Coronary artery (tissue), 2 donors: ENCODE data around the gene LRRC49.
"Not testable (repeated sequence)": the region's sequence is repeated elsewhere in the genome, so short reads cannot be mapped to it uniquely, and the experiment has no call there.

Experiments used
- DNase-seq: peaks from one replicate; pipeline ENCODE4 v3.0.0-alpha.2; 2017; ENCODE audit warnings: low spot score
- H3K27ac ChIP-seq, 2 donors: fragments of 200-600 bp; sonication (generic); one replicate each; pipeline ENCODE4 v1.5.1; 2016 to 2019
- H3K4me3 ChIP-seq: fragments of 200-600 bp; sonication (generic); 2 replicates; pipeline ENCODE4 v1.5.1; 2016; ENCODE audit warnings: mild to moderate bottlenecking, moderate library complexity
- TF ChIP-seq, protein P1 (sequence below): fragments of 200-600 bp; sonication (generic); IDR thresholded peaks from one replicate; pipeline ENCODE4 v1.5.1; 2019; ENCODE audit warnings: antibody characterized with exemption

The LRRC49 gene

GRCh38 chr15:70912187-70912586 lies 19.6 kb downstream of the LRRC49 start:
- no peak overlapping the region for H3K27ac ChIP-seq
- TF ChIP-seq, protein P1, sequence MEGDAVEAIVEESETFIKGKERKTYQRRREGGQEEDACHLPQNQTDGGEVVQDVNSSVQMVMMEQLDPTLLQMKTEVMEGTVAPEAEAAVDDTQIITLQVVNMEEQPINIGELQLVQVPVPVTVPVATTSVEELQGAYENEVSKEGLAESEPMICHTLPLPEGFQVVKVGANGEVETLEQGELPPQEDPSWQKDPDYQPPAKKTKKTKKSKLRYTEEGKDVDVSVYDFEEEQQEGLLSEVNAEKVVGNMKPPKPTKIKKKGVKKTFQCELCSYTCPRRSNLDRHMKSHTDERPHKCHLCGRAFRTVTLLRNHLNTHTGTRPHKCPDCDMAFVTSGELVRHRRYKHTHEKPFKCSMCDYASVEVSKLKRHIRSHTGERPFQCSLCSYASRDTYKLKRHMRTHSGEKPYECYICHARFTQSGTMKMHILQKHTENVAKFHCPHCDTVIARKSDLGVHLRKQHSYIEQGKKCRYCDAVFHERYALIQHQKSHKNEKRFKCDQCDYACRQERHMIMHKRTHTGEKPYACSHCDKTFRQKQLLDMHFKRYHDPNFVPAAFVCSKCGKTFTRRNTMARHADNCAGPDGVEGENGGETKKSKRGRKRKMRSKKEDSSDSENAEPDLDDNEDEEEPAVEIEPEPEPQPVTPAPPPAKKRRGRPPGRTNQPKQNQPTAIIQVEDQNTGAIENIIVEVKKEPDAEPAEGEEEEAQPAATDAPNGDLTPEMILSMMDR: no peak
- no peak overlapping the region for H3K4me3 ChIP-seq
- DNase-seq: no peak

- Histone ChIP-seq H3K4me3 (no peak overlapping the region), H3K27ac (no peak overlapping the region)
- no peak for DNase-seq
- TF ChIP-seq, protein P1: no peak
Observed at GRCh38 chr15:70916531-70916930, 23.9 kb downstream of the LRRC49 start.

DNA sequence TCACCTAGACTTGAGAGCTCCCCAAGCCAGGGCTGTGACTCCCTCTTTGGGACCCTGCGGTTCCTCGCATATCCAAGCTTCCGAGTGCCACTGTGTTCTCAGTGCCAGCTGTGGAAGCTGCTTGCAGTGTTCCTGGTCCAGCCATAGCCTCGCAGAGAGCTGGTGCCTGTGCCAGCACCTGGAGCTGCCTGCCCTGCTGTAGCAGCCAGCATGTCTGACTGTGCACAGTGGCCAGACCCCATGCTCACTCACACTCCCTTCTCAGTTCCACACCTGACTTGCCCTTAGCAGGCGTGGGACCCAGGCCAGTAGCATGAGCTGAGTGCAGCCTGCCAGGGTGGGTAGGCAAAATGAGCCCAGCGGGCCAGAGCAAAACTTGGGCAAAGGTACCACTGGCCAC lies 25.3 kb downstream of the LRRC49 start:
- H3K4me3 ChIP-seq: no peak overlapping the region
- TF ChIP-seq, protein P1: no peak
- DNase-seq: no peak
- H3K27ac ChIP-seq: no peak overlapping the region

DNA sequence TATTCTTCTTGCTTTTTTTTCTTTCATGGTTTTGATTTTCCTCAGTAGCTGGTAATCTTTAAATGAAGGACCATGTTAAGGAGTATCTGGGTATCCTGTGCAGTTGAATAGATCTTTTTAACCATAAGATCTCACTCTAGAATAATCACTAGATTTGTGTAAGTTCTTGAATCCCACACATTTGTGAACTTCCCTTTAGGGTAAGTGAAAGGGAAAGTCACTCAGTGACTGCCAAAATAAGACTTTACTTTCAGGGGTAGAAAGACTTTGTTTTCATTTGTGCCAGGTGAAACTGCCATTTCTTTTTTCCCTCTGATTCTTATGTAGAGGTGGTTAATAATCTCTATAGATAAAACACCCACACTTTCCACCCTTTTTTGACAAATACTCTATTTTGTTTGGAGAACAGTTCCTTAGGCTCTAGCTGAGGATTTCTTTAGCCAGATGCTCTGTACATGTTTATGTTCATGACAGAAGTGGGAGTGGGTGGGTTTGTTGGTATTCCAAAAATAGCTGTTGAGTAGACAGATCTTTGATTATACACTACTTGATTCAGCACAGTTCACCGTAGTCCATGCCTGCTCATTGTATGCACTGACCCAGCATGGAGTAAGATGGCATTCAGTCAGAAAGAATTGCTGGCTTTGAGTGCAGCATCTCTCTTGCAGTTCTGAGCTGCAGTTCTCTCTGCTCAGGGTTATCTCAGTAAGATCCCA lies 28.5 kb downstream of the LRRC49 start:
- DNase-seq: no peak
- no peak overlapping the region for H3K4me3 ChIP-seq
- TF ChIP-seq, protein P1: no peak
- no peak overlapping the region for H3K27ac ChIP-seq

- TF ChIP-seq, protein P1: no peak
- Histone ChIP-seq H3K4me3 (no peak overlapping the region), H3K27ac (no peak overlapping the region)
- no peak for DNase-seq
Observed at GRCh38 chr15:70922119-70922518, 29.5 kb downstream of the LRRC49 start.

GRCh38 chr15:70923311-70924080 lies 30.9 kb downstream of the LRRC49 start:
- Histone ChIP-seq H3K4me3 (no peak overlapping the region), H3K27ac (no peak overlapping the region)
- no peak for DNase-seq
- TF ChIP-seq, protein P1: no peak

DNA sequence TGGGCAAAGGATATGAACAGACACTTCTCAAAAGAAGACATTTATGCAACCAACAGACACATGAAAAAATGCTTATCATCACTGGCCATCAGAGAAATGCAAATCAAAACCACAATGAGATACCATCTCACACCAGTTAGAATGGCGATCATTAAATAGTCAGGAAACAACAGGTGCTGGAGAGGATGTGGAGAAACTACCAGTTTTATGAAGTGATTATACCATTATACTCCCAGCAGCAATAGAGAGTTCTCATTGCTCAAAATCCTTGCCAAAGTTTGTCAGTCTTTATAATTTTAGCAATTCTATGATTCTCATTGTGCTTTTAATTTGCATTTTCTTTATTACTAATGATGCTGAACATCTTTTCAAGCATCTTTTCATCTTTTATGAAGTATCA lies 34.3 kb downstream of the LRRC49 start:
- DNase-seq, H3K4me3 ChIP-seq, H3K27ac ChIP-seq: not testable (repeated sequence)
